ENCODE data around the gene TTLL6. TPM values are rescaled to one million over a fixed set of nuclear protein-coding genes. Genes with fewer than 3 reads are reported as not detected.

The TTLL6 gene
- total and polyA plus RNA-seq, 2 of the 8 experiments (the other 6 are each of a cell fraction or from before 2014, with no cell fraction given) = 2.6 to 4.3 TPM

GRCh38 chr17:48746916-48747444 lies 70.0 kb downstream of the TTLL6 start:
- Histone ChIP-seq H2AFZ (ENCODE audit: low read length) (no peak overlapping the region), H3K36me3 (ENCODE audit: control insufficient read depth in 2 of 4, insufficient read depth in 4 of 4, low read length in 3 of 4) (peaks cover 0 to 5% (median 0%) of the 10 kb centered on the region in 4 experiments; a peak in 1 of 8 replicates), H3K4me2 (ENCODE audit: insufficient read depth in 1 of 2, low read depth in 2 of 2, low read length in 2 of 2) (peak overlapping the region in 1 of 2 experiments; percentile 12; a peak in 1 of 4 replicates), H3K18ac (ENCODE audit: extremely low read depth, low read length) (no peak overlapping the region), H2BK120ac (replicated peaks; ENCODE audit: low read depth, low read length) (no peak overlapping the region), H3K23ac (ENCODE audit: insufficient read length) (no peak overlapping the region), H2BK20ac (ENCODE audit: low read length) (no peak overlapping the region), H2BK15ac (ENCODE audit: low read length) (no peak overlapping the region), H2BK5ac (ENCODE audit: low read depth, low read length) (no peak overlapping the region), H3K4me1 (replicated peaks in 1 of 4; ENCODE audit: control insufficient read depth in 3 of 4, insufficient read depth in 4 of 4, low read length in 3 of 4) (peaks cover under 1 to 6% (median 5%) of the 10 kb centered on the region in 4 experiments; a peak in 5 of 7 replicates), H3K14ac (ENCODE audit: insufficient read length) (no peak overlapping the region), H3K4ac (replicated peaks; ENCODE audit: insufficient read length, low read depth, low read length) (no peak overlapping the region), H4K8ac (ENCODE audit: extremely low read depth, insufficient read depth, low read length) (no peak overlapping the region), H3K27ac (ENCODE audit: low read depth, low read length) (no peak overlapping the region), H3K23me2 (ENCODE audit: low read depth, low read length) (no peaks in the 10 kb centered on the region), H4K91ac (replicated peaks; ENCODE audit: insufficient read length, low read length) (no peak overlapping the region), H3K56ac (replicated peaks; ENCODE audit: insufficient read length, low read depth, low read length) (no peak overlapping the region), H3K9me3 (ENCODE audit: insufficient read depth in 2 of 2, low read depth in 1 of 2, low read length in 1 of 2) (no peaks in the 10 kb centered on the region), H4K5ac (ENCODE audit: insufficient read length, low read depth, low read length) (no peak overlapping the region), H3K9ac (replicated peaks in 1 of 4; ENCODE audit: extremely low read depth in 1 of 4, low read depth in 3 of 4, low read length in 3 of 4) (no peak overlapping the region), H4K20me1 (replicated peaks in 1 of 2; ENCODE audit: control insufficient read depth in 1 of 2, insufficient read depth in 2 of 2, low read length in 2 of 2) (peaks cover 13 to 33% of the 10 kb centered on the region in 2 experiments), H3K27me3 (replicated peaks in 1 of 4; ENCODE audit: control insufficient read depth in 3 of 4, extremely low read depth in 1 of 4, insufficient read depth in 3 of 4, low read length in 3 of 4) (peaks cover 93 to 100% (median 98%) of the 10 kb centered on the region in 4 experiments), H3K79me2 (ENCODE audit: control insufficient read depth in 1 of 2, insufficient read depth in 2 of 2, low read length in 2 of 2) (no peaks in the 10 kb centered on the region), H3K4me3 (ENCODE audit: extremely low read depth in 1 of 4, insufficient read depth in 2 of 4, low read depth in 3 of 4, low read length in 4 of 4) (peak overlapping the region in 1 of 4 experiments; percentile 10; a peak in 1 of 8 replicates), H3K79me1 (ENCODE audit: low read depth, low read length) (no peaks in the 10 kb centered on the region), H2BK12ac (ENCODE audit: low read depth, low read length) (no peak overlapping the region), H2AK5ac (ENCODE audit: low read depth, low read length) (no peak overlapping the region)
- ChIA-PET CTCF (ENCODE audit: partially characterized antibody) (interaction anchor here (1.6 to 1.7 kb wide), 2 partner anchors 9 to 69 kb away, joined by 3 to 4 read pairs; no protein-coding TSS in a partner anchor), POLR2A (ENCODE audit: partially characterized antibody) (no interaction called here)
- 4% methylated on average over 20 of the region's 21 CpGs; no CpG with 5 or more reads in 1 of the 2 experiments for WGBS, 2 experiments (ENCODE audit: extremely low coverage in 1 of 2, insufficient coverage in 1 of 2, insufficient read length in 1 of 2, insufficient replicate concordance in 2 of 2, low coverage in 1 of 2, low lambda C conversion rate in 2 of 2, missing lambda C conversion rate in 1 of 2)
- no peak for FAIRE-seq
- peak in 1 of 2 experiments; percentile 65 for DNase-seq (ENCODE audit: low read depth in 1 of 2, low spot score in 2 of 2)
- TF ChIP-seq TBP (IDR thresholded peaks at IDR 0.05; ENCODE audit: low read depth, low read length) (no peak), SUZ12 (IDR thresholded peaks at IDR 0.05; ENCODE audit: low read length) (no peak; the same call in 1 of the 2 replicates), SIX5 (IDR thresholded peaks at IDR 0.05; ENCODE audit: low read depth, low read length) (no peak), KDM4A (IDR thresholded peaks at IDR 0.05; ENCODE audit: low read depth, low read length, severe bottlenecking) (no peak), JUND (IDR thresholded peaks at IDR 0.05; ENCODE audit: low read length) (no peak), CHD2 (IDR thresholded peaks at IDR 0.05; ENCODE audit: low read length) (no peak), RBBP5 (IDR thresholded peaks at IDR 0.05; ENCODE audit: borderline replicate concordance, low read depth, low read length) (no peak), KDM5A (IDR thresholded peaks at IDR 0.05; ENCODE audit: low read length) (no peak), PHF8 (conservative IDR thresholded peaks at IDR 0.05; ENCODE audit: low read depth, low read length) (no peak), SIN3A (conservative IDR thresholded peaks at IDR 0.05 in 1 of 2, IDR thresholded peaks at IDR 0.05 in 1 of 2; ENCODE audit: low read depth in 1 of 2, low read length in 2 of 2) (no peak), NRF1 (IDR thresholded peaks at IDR 0.05; ENCODE audit: low read depth, low read length) (no peak), EZH2 (IDR thresholded peaks at IDR 0.05; ENCODE audit: low read depth, low read length, severe bottlenecking) (no peak), TCF12 (IDR thresholded peaks at IDR 0.05; ENCODE audit: low read depth, low read length) (no peak), HDAC6 (IDR thresholded peaks at IDR 0.05; ENCODE audit: low read depth, low read length) (no peak)
